ENCODE results near the gene FAM81B. TPM values are rescaled to one million over a fixed set of nuclear protein-coding genes. Genes with fewer than 3 reads are reported as not detected.

FAM81B gene
- total RNA-seq, 4 donors from 2014 or later, result not detected

DNA sequence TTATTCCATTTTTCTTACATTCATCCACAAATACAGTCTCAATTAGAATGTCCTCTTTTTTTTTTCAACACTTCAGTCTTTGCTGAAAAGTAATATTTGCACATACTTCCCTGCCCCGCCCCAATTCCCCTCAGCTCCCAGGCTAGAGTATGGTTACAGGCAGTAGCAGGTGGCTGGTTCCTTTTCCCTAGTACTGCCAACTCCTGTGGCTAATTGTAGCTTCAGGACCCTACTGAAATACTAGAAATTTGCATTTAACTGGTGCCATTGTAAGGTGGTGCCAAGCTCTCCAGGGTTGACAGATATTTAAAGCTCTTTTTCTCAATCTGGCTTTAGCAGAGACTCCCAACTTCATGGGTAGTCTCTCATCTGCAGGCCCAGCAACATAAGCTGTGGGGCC is 80.3 kb downstream of the FAM81B start:
- TF ChIP-seq, protein P1, sequence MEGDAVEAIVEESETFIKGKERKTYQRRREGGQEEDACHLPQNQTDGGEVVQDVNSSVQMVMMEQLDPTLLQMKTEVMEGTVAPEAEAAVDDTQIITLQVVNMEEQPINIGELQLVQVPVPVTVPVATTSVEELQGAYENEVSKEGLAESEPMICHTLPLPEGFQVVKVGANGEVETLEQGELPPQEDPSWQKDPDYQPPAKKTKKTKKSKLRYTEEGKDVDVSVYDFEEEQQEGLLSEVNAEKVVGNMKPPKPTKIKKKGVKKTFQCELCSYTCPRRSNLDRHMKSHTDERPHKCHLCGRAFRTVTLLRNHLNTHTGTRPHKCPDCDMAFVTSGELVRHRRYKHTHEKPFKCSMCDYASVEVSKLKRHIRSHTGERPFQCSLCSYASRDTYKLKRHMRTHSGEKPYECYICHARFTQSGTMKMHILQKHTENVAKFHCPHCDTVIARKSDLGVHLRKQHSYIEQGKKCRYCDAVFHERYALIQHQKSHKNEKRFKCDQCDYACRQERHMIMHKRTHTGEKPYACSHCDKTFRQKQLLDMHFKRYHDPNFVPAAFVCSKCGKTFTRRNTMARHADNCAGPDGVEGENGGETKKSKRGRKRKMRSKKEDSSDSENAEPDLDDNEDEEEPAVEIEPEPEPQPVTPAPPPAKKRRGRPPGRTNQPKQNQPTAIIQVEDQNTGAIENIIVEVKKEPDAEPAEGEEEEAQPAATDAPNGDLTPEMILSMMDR (IDR thresholded peaks at IDR 0.05; ENCODE audit: low read depth), result no peak

DNA sequence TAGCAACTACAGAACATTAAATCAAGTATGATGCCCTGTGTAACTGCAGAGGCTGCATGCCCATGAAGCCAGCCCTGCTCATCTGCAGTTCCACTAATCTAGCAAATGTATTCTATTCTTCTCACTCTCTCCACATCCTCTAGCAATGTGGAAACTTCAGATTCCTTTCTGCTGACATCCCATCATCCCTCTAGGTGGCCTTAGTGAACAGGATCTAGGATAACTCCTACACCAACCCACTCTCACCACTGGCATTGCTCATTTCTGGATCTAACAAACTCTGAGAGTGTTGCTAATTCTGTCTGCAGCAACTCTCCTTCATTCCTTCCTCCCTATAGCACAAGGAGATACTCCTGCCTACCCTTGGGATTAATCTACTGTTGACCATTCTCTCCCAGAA is 80.8 kb downstream of the FAM81B start:
- TF ChIP-seq, protein P1 (IDR thresholded peaks at IDR 0.05; ENCODE audit: low read depth), result no peak

DNA sequence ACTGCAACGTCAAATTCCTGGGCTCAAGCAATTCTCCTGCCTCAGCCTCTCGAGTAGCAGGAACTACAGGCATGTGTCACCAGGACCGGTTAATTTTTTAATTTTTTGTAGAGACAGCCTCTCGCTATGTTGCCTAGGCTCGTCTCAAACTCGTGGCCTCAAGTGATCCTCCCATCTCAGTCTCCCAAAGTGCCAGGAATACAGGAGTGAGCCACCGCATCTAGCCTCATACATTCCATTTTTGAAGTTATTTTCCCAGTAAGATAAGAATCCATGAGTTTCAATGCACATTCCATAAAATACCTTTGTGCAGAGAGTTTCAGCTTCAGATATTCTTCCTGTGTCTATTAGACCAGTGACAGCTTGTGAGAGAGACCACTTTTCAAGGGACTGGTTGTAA is 93.3 kb downstream of the FAM81B start:
- TF ChIP-seq, protein P1 (IDR thresholded peaks at IDR 0.05; ENCODE audit: low read depth), result no peak

- TF ChIP-seq, protein P1 (IDR thresholded peaks at IDR 0.05; ENCODE audit: low read depth), result no peak
These were observed 95.0 kb downstream of the FAM81B start for GRCh38 chr5:95486191-95486590.

DNA sequence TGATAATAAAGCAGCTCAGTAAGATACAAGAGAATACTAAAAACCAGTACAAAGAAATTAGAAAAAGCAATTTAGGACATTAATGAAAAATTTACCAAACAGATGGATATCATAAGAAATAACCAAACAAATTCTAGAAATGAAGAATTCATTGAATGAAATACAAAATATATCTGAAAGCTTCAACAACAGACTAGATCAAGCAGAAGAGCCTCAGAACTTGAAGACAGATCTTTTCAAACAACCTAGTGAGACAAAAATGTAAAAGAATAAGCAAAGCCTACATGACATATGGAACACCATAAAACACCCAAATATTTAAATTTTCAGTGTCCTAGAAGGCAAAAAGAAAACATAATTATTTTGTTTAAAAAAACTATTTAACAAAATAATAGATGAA is 96.7 kb downstream of the FAM81B start:
- TF ChIP-seq, protein P1 (IDR thresholded peaks at IDR 0.05; ENCODE audit: low read depth), result no peak

Other genes starting within 250 kb of the FAM81B start
- gene MCTP1, start 106.3 kb upstream of the FAM81B start, total RNA-seq, result 10 to 100 TPM; 44.7 to 88.7 (median 74.3) TPM
- 100 to 1,000 TPM in 1 of 4 donors, 10 to 100 TPM in 3; 83.1 to 112 (median 91.1) TPM for gene SKIC3, start 163.6 kb downstream of the FAM81B start, total RNA-seq
- 10 to 100 TPM in 1 of 4 donors, 1 to 10 TPM in 3; 4.9 to 12.9 (median 7.7) TPM for gene ARSK, start 163.7 kb downstream of the FAM81B start, total RNA-seq
- gene GPR150, start 228.7 kb downstream of the FAM81B start, total RNA-seq, result 1 to 10 TPM in 1 of 4 donors, under 1 TPM in 3; 0.33 to 2.0 (median 0.63) TPM

All from subcutaneous adipose tissue (tissue), 4 donors.